IMR-90 (cell line): Measurements from ENCODE around the gene ZNF618. TPM values are rescaled to one million over a fixed set of nuclear protein-coding genes. Genes with fewer than 3 reads are reported as not detected.

Experiments used
- ATAC-seq: fragments of 200-7000 bp; cut with Tn5 transposase; 2 replicates; pipeline ENCODE4 v1.9.1; 2020; ENCODE audit warnings: low read depth, mild to moderate bottlenecking, moderate library complexity
- BruUV-seq: library from RNA; stranded (reverse); fragments of 400-500 nt; replicated peaks from 2 replicates; lab custom pipeline; 2021; lab: Mats Ljungman, UMichigan
- CTCF ChIA-PET: fragments of 300-600 bp; formaldehyde crosslinking; extraction: SDS; loops from one replicate; lab custom pipeline; 2021; ENCODE audit warnings: antibody characterized with exemption; lab: Yijun Ruan, JAX
- POLR2A ChIA-PET: fragments of 300-600 bp; sonication (Branson Sonifier 250); formaldehyde crosslinking; loops from one replicate; lab custom pipeline; 2022; ENCODE audit warnings: antibody characterized with exemption; ENCODE audit not compliant: unreplicated experiment; lab: Charles Lee
- DNase-seq: peaks from one replicate; pipeline ENCODE4 v3.0.0; 2013
- H2AFZ ChIP-seq: replicated peaks from 2 replicates; pipeline ENCODE3; 2013; ENCODE audit warnings: low read length, mild to moderate bottlenecking; ENCODE audit not compliant: poor library complexity
- H2AK5ac ChIP-seq: 2 replicates; pipeline ENCODE4 v1.6.1; 2013; ENCODE audit warnings: low read depth, low read length, inconsistent platforms
- H2AK9ac ChIP-seq: replicated peaks from 2 replicates; pipeline ENCODE3; 2013; ENCODE audit warnings: mild to moderate bottlenecking, low read depth, low read length, moderate library complexity; ENCODE audit not compliant: poor library complexity
- H2BK120ac ChIP-seq: 2 replicates; pipeline ENCODE4 v1.6.1; 2013; ENCODE audit warnings: low read depth, low read length, inconsistent platforms
- H2BK15ac ChIP-seq: 3 replicates; pipeline ENCODE4 v1.6.1; 2013; ENCODE audit warnings: low read depth, low read length, inconsistent platforms
- H2BK20ac ChIP-seq: 2 replicates; pipeline ENCODE4 v1.6.1; 2013; ENCODE audit warnings: low read depth, mild to moderate bottlenecking, inconsistent platforms, low read length, moderate library complexity
- H2BK5ac ChIP-seq: 2 replicates; pipeline ENCODE4 v1.6.1; 2013; ENCODE audit warnings: mild to moderate bottlenecking, low read depth, low read length, inconsistent platforms; ENCODE audit not compliant: poor library complexity, severe bottlenecking
- H3K14ac ChIP-seq: replicated peaks from 2 replicates; pipeline ENCODE4 v1.6.1; 2013; ENCODE audit warnings: low read depth, low read length, inconsistent platforms
- H3K18ac ChIP-seq: 2 replicates; pipeline ENCODE4 v1.6.1; 2013; ENCODE audit warnings: low read depth, low read length, control low read depth
- H3K23ac ChIP-seq: 2 replicates; pipeline ENCODE4 v1.6.1; 2013; ENCODE audit warnings: low read depth, low read length, inconsistent platforms
- H3K27ac ChIP-seq: 2 replicates; pipeline ENCODE4 v1.5.1; 2013; ENCODE audit warnings: mild to moderate bottlenecking, control low read depth, low read length; ENCODE audit not compliant: insufficient read depth
- H3K27me3 ChIP-seq: 2 replicates; pipeline ENCODE4 v1.6.1; 2013; ENCODE audit warnings: low read length; ENCODE audit not compliant: control insufficient read depth, insufficient read depth
- H3K36me3 ChIP-seq: 2 replicates; pipeline ENCODE4 v1.6.1; 2013; ENCODE audit warnings: low read length, mixed read lengths; ENCODE audit not compliant: control insufficient read depth, insufficient read depth
- H3K4ac ChIP-seq: 2 replicates; pipeline ENCODE4 v1.6.1; 2013; ENCODE audit warnings: low read depth, low read length, inconsistent platforms
- H3K4me1 ChIP-seq: 2 replicates; pipeline ENCODE4 v1.6.1; 2013; ENCODE audit warnings: low read length, mixed read lengths; ENCODE audit not compliant: control insufficient read depth, insufficient read depth
- H3K4me2 ChIP-seq: 2 replicates; pipeline ENCODE4 v1.6.1; 2013; ENCODE audit warnings: low read depth, mild to moderate bottlenecking, control low read depth, low read length, moderate library complexity
- H3K4me3 ChIP-seq: 2 replicates; pipeline ENCODE4 v1.5.1; 2013; ENCODE audit warnings: low read depth, mild to moderate bottlenecking, control low read depth, low read length, moderate library complexity; ENCODE audit not compliant: insufficient read depth
- H3K56ac ChIP-seq: 2 replicates; pipeline ENCODE4 v1.6.1; 2013; ENCODE audit warnings: low read length, inconsistent platforms; ENCODE audit not compliant: insufficient read depth; ENCODE audit errors: extremely low read depth
- H3K79me1 ChIP-seq, 2 experiments: 2 replicates each; pipeline ENCODE4 v1.6.1; 2013; ENCODE audit warnings: low read length in 2 of 2, inconsistent platforms in 1 of 2, low read depth in 1 of 2
- H3K9ac ChIP-seq: 2 replicates; pipeline ENCODE4 v1.6.1; 2013; ENCODE audit warnings: low read depth, low read length, control low read depth
- H3K9me1 ChIP-seq: 2 replicates; pipeline ENCODE4 v1.6.1; 2013; ENCODE audit warnings: low read length, inconsistent platforms; ENCODE audit not compliant: insufficient read depth
- H3K9me3 ChIP-seq: 2 replicates; pipeline ENCODE4 v1.6.1; 2013; ENCODE audit warnings: low read length; ENCODE audit not compliant: control insufficient read depth, insufficient read depth
- H4K20me1 ChIP-seq: 2 replicates; pipeline ENCODE4 v1.6.1; 2013; ENCODE audit warnings: low read length, inconsistent platforms; ENCODE audit not compliant: insufficient read depth
- H4K5ac ChIP-seq: 2 replicates; pipeline ENCODE4 v1.6.1; 2013; ENCODE audit warnings: mild to moderate bottlenecking, low read depth, low read length, control low read depth
- H4K8ac ChIP-seq, 2 experiments: 2 replicates each; pipeline ENCODE4 v1.6.1; 2013; ENCODE audit warnings: low read depth in 2 of 2, low read length in 2 of 2, control low read depth in 1 of 2, inconsistent platforms in 1 of 2
- H4K91ac ChIP-seq: 2 replicates; pipeline ENCODE4 v1.6.1; 2013; ENCODE audit warnings: low read depth, low read length, inconsistent platforms; ENCODE audit not compliant: insufficient read depth
- BHLHE40 ChIP-seq: fragments of 150-350 bp; IDR thresholded peaks from 2 replicates; pipeline ENCODE4 v1.6.1; 2016; ENCODE audit warnings: mild to moderate bottlenecking, low read depth, low read length
- CEBPB ChIP-seq: IDR thresholded peaks from 2 replicates; pipeline ENCODE4 v1.6.1; 2012; ENCODE audit warnings: low read depth, low read length, improper control_type of control experiment
- CHD1 ChIP-seq: IDR thresholded peaks from 2 replicates; pipeline ENCODE4 v1.6.1; 2012; ENCODE audit warnings: low read depth, low read length, improper control_type of control experiment
- CTCF ChIP-seq: conservative IDR thresholded peaks from 2 replicates; pipeline ENCODE4 v1.5.1; 2012; ENCODE audit warnings: mild to moderate bottlenecking, low read depth, low read length, improper control_type of control experiment
- ELK1 ChIP-seq: fragments of 150-350 bp; IDR thresholded peaks from 2 replicates; pipeline ENCODE4 v1.6.1; 2016; ENCODE audit warnings: low read depth, mild to moderate bottlenecking, low read length, moderate library complexity, borderline replicate concordance
- FOS ChIP-seq: fragments of 150-350 bp; IDR thresholded peaks from 2 replicates; pipeline ENCODE4 v1.6.1; 2016; ENCODE audit warnings: low read depth, low read length
- MAFK ChIP-seq: IDR thresholded peaks from 2 replicates; pipeline ENCODE4 v1.6.1; 2012; ENCODE audit warnings: low read depth, low read length, improper control_type of control experiment
- MAZ ChIP-seq: IDR thresholded peaks from 2 replicates; pipeline ENCODE4 v1.6.1; 2012; ENCODE audit warnings: low read depth, mild to moderate bottlenecking, low read length, improper control_type of control experiment, moderate library complexity, borderline replicate concordance
- MXI1 ChIP-seq: IDR thresholded peaks from 2 replicates; pipeline ENCODE4 v1.6.1; 2012; ENCODE audit warnings: low read depth, mild to moderate bottlenecking, low read length, moderate library complexity, borderline replicate concordance
- NFE2L2 ChIP-seq: fragments of 150-350 bp; IDR thresholded peaks from 2 replicates; pipeline ENCODE4 v1.6.1; 2016; ENCODE audit warnings: low read depth, mild to moderate bottlenecking, low read length
- POLR2A ChIP-seq: IDR thresholded peaks from 2 replicates; pipeline ENCODE4 v1.6.1; 2012; ENCODE audit warnings: mild to moderate bottlenecking, low read depth, low read length
- RAD21 ChIP-seq: IDR thresholded peaks from 2 replicates; pipeline ENCODE4 v1.6.1; 2012; ENCODE audit warnings: low read length, improper control_type of control experiment
- RCOR1 ChIP-seq: IDR thresholded peaks from 2 replicates; pipeline ENCODE4 v1.6.1; 2012; ENCODE audit warnings: mild to moderate bottlenecking, low read length, improper control_type of control experiment; ENCODE audit not compliant: insufficient replicate concordance
- RFX5 ChIP-seq: IDR thresholded peaks from 2 replicates; pipeline ENCODE4 v1.8.0; 2012; ENCODE audit warnings: low read depth, mild to moderate bottlenecking, low read length, moderate library complexity
- SMC3 ChIP-seq: fragments of 150-350 bp; IDR thresholded peaks from 2 replicates; pipeline ENCODE4 v1.6.1; 2016; ENCODE audit warnings: low read depth, mild to moderate bottlenecking, antibody characterized with exemption, low read length, moderate library complexity
- USF2 ChIP-seq: fragments of 150-350 bp; IDR thresholded peaks from 2 replicates; pipeline ENCODE4 v1.6.1; 2017; ENCODE audit warnings: mild to moderate bottlenecking, antibody characterized with exemption, low read length, low read depth
- whole genome bisulfite sequencing, 2 experiments: methylation state at CpG; one replicate each; pipeline versions ENCODE4 v1.1.5 to v1.1.7; 2013; ENCODE audit warnings: missing lambda C conversion rate in 2 of 2; ENCODE audit not compliant: insufficient read length in 1 of 2; ENCODE audit errors: extremely low coverage in 2 of 2; 5-methylcytosine and 5-hydroxymethylcytosine counted together
- dilution Hi-C: fragments of 300-500 bp; cut with HindIII; formaldehyde crosslinking; loops from one replicate; pipeline ENCODE4 v1.14.3; 2018; ENCODE audit warnings: low sequenced_read_pairs; ENCODE audit not compliant: unreplicated experiment
- in situ Hi-C: fragments of 300-500 bp; cut with MboI; formaldehyde crosslinking; loops from 3 replicates; pipeline ENCODE4 v1.14.3; 2019; ENCODE audit warnings: low sequenced_read_pairs, inconsistent platforms, mixed read lengths
- intact Hi-C: fragments of 100-400 bp; cut with micrococcal nuclease; formaldehyde crosslinking; loops from 2 replicates; pipeline ENCODE4 v1.10.0; 2022
- polyA plus RNA-seq, 3 experiments: library from polyadenylated mRNA; depleted of rRNA; stranded (reverse); fragments of >200 nt; gene quantifications; 2 replicates each; pipeline ENCODE4 v1.2.3, GENCODE V29; 2012; ENCODE audit warnings: low replicate concordance in 1 of 3
- total RNA-seq: library from RNA; depleted of rRNA; stranded (reverse); fragments of >200 nt; gene quantifications from 2 replicates; pipeline ENCODE4 v1.2.3, GENCODE V29; 2012

ZNF618 gene
- total and polyA plus RNA-seq, 2 of the 4 experiments (the other 2 are of a cell fraction), result 8.2 to 9.4 TPM

GRCh38 chr9:113888976-113889375, 12.9 kb downstream of the ZNF618 start:
- H3K14ac ChIP-seq, result no peak overlapping the region
- POLR2A ChIA-PET, result no interaction called here
- H2AFZ ChIP-seq, result no peak overlapping the region
- H3K79me1 ChIP-seq, result peaks cover 39 to 80% of the 10 kb centered on the region in 2 experiments
- H4K5ac ChIP-seq, result no peak overlapping the region
- peaks cover 4% of the 10 kb centered on the region for H3K36me3 ChIP-seq
- CTCF ChIA-PET, result no interaction called here
- no peak overlapping the region for H2AK9ac ChIP-seq
- no peak overlapping the region for H2BK120ac ChIP-seq
- peaks cover 53% of the 10 kb centered on the region for H4K20me1 ChIP-seq
- no peak overlapping the region for H3K4me2 ChIP-seq
- H3K27ac ChIP-seq, result no peak overlapping the region
- WGBS, 2 experiments, result 80% methylated on average over 1 of the region's 4 CpGs; no CpG with 5 or more reads in 1 of the 2 experiments
- H2AK5ac ChIP-seq, result peak overlapping the region; percentile 23; the same call in 1 of the 2 replicates
- no peak overlapping the region for H3K4me3 ChIP-seq
- no peak overlapping the region for H3K56ac ChIP-seq
- peaks cover 19% of the 10 kb centered on the region for H3K9me1 ChIP-seq
- in situ Hi-C loops, result no loop called here
- H2BK15ac ChIP-seq, result no peak overlapping the region
- intact Hi-C loops, result no loop called here
- no peak overlapping the region for H3K4ac ChIP-seq
- no peak overlapping the region for H4K91ac ChIP-seq
- TF ChIP-seq SMC3 (no peak), RAD21 (no peak), RFX5 (no peak), ELK1 (no peak), MAFK (no peak), CTCF (no peak), CEBPB (no peak), POLR2A (no peak), MAZ (no peak), CHD1 (no peak), USF2 (no peak), FOS (no peak), MXI1 (no peak), NFE2L2 (no peak), BHLHE40 (no peak), RCOR1 (no peak)
- H3K9me3 ChIP-seq, result peaks cover 2% of the 10 kb centered on the region; the same call in 1 of the 2 replicates
- peaks cover 18% of the 10 kb centered on the region for H3K4me1 ChIP-seq
- no peak overlapping the region for H3K9ac ChIP-seq
- BruUV-seq, result no TSS peak
- H3K18ac ChIP-seq, result no peak overlapping the region
- ATAC-seq (no peak), DNase-seq (no peak)
- no peaks in the 10 kb centered on the region for H3K27me3 ChIP-seq
- H2BK5ac ChIP-seq, result no peak overlapping the region
- H2BK20ac ChIP-seq, result no peak overlapping the region
- H3K23ac ChIP-seq, result no peak overlapping the region
- dilution Hi-C loops, result no loop called here
- H4K8ac ChIP-seq, result no peak overlapping the region
